Measurements from ENCODE around the gene SULT1C4. TPM values are rescaled to one million over a fixed set of nuclear protein-coding genes. Genes with fewer than 3 reads are reported as not detected.
"Not testable (repeated sequence)": the region's sequence is repeated elsewhere in the genome, so short reads cannot be mapped to it uniquely, and the experiment has no call there.

SULT1C4 gene
- total RNA-seq, 1 donor from 2014 or later: not detected

- H3K27me3 ChIP-seq (ENCODE audit: control insufficient read depth, insufficient read depth, low read length): no peaks in the 10 kb centered on the region
- FAIRE-seq (no peak), DNase-seq (ENCODE audit: low read depth) (no peak)
- TF ChIP-seq CTCF (IDR thresholded peaks at IDR 0.05; ENCODE audit: insufficient read depth, low read length, severe bottlenecking): no peak
- no peaks in the 10 kb centered on the region for H3K36me3 ChIP-seq (ENCODE audit: control insufficient read depth, insufficient read depth, low read length)
- no peak overlapping the region for H3K4me3 ChIP-seq (ENCODE audit: low read depth, low read length)
These were observed 45.9 kb downstream of the SULT1C4 start for GRCh38 chr2:108423502-108424251.

GRCh38 chr2:108428286-108429009, 50.7 kb downstream of the SULT1C4 start:
- H3K4me3 ChIP-seq (ENCODE audit: low read depth, low read length): no peak overlapping the region
- FAIRE-seq (no peak), DNase-seq (ENCODE audit: low read depth) (no peak)
- H3K36me3 ChIP-seq (ENCODE audit: control insufficient read depth, insufficient read depth, low read length): no peaks in the 10 kb centered on the region
- H3K27me3 ChIP-seq (ENCODE audit: control insufficient read depth, insufficient read depth, low read length): no peaks in the 10 kb centered on the region
- no peak for TF ChIP-seq CTCF (IDR thresholded peaks at IDR 0.05; ENCODE audit: insufficient read depth, low read length, severe bottlenecking)

- not testable (repeated sequence) for FAIRE-seq; H3K36me3 ChIP-seq (ENCODE audit: control insufficient read depth, insufficient read depth, low read length); H3K27me3 ChIP-seq (ENCODE audit: control insufficient read depth, insufficient read depth, low read length); DNase-seq (ENCODE audit: low read depth); H3K4me3 ChIP-seq (ENCODE audit: low read depth, low read length)
These were observed 57.8 kb downstream of the SULT1C4 start for GRCh38 chr2:108435578-108435977.

GRCh38 chr2:108436976-108437375, 59.2 kb downstream of the SULT1C4 start:
- TF ChIP-seq CTCF (IDR thresholded peaks at IDR 0.05; ENCODE audit: insufficient read depth, low read length, severe bottlenecking): no peak
- DNase-seq (ENCODE audit: low read depth): no peak
- H3K36me3 ChIP-seq (ENCODE audit: control insufficient read depth, insufficient read depth, low read length): no peaks in the 10 kb centered on the region
- FAIRE-seq: no peak
- no peak overlapping the region for H3K4me3 ChIP-seq (ENCODE audit: low read depth, low read length)
- no peaks in the 10 kb centered on the region for H3K27me3 ChIP-seq (ENCODE audit: control insufficient read depth, insufficient read depth, low read length)

Other genes with a start within 250 kb of the SULT1C4 start
- gene SULT1C3, start 138.0 kb upstream of the SULT1C4 start, total RNA-seq: not detected in 2 replicates
- 0.13 TPM in 1 of 2 replicates, not detected in the other for gene SULT1C2, start 89.1 kb upstream of the SULT1C4 start, total RNA-seq
- gene GCC2, start 71.3 kb downstream of the SULT1C4 start, total RNA-seq: 9.0 and 10.1 TPM in 2 replicates
- 42.1 and 62.1 TPM in 2 replicates for gene LIMS1, start 156.5 kb downstream of the SULT1C4 start, total RNA-seq